Osteocyte (in vitro differentiated cells): ENCODE results near the gene C3orf62. TPM values are rescaled to one million over a fixed set of nuclear protein-coding genes. Genes with fewer than 3 reads are reported as not detected.

ENCODE experiments used
- DNase-seq: peaks from one replicate; pipeline ENCODE4 v3.0.0; 2021; ENCODE audit warnings: mixed read lengths; ENCODE audit not compliant: unreplicated experiment; ENCODE audit errors: extremely low spot score
- H3K27ac Mint-ChIP-seq: one replicate; pipeline ENCODE4 v1.8.0; 2021; ENCODE audit warnings: mild to moderate bottlenecking, mixed read lengths; ENCODE audit not compliant: unreplicated experiment
- H3K27me3 Mint-ChIP-seq: one replicate; pipeline ENCODE4 v1.8.0; 2021; ENCODE audit warnings: mixed read lengths; ENCODE audit not compliant: unreplicated experiment
- H3K36me3 Mint-ChIP-seq: one replicate; pipeline ENCODE4 v1.8.0; 2021; ENCODE audit warnings: mixed read lengths; ENCODE audit not compliant: unreplicated experiment
- H3K4me1 Mint-ChIP-seq: one replicate; pipeline ENCODE4 v1.8.0; 2021; ENCODE audit warnings: mixed read lengths; ENCODE audit not compliant: unreplicated experiment
- H3K4me3 Mint-ChIP-seq: one replicate; pipeline ENCODE4 v1.8.0; 2021; ENCODE audit warnings: mild to moderate bottlenecking, moderate library complexity, mixed read lengths; ENCODE audit not compliant: unreplicated experiment
- H3K9me3 Mint-ChIP-seq: one replicate; pipeline ENCODE4 v1.8.0; 2021; ENCODE audit warnings: mixed read lengths; ENCODE audit not compliant: unreplicated experiment
- total RNA-seq: library from RNA; stranded (reverse); gene quantifications from 2 replicates; pipeline ENCODE4 v1.2.1, GENCODE V29; 2021
- TF ChIP-seq, protein P1 (sequence below): fragments of 200-600 bp; sonication (generic); IDR thresholded peaks from 2 replicates; pipeline ENCODE4 v1.5.0; 2021; ENCODE audit warnings: antibody characterized with exemption, mild to moderate bottlenecking, moderate library complexity

Gene C3orf62
- total RNA-seq, 1 donor from 2014 or later = 9.4 TPM

- Mint-ChIP-seq H3K4me1 (no peaks in the 10 kb centered on the region), H3K36me3 (no peaks in the 10 kb centered on the region), H3K4me3 (no peak overlapping the region), H3K9me3 (no peaks in the 10 kb centered on the region), H3K27me3 (no peaks in the 10 kb centered on the region), H3K27ac (no peak overlapping the region)
- TF ChIP-seq, protein P1, sequence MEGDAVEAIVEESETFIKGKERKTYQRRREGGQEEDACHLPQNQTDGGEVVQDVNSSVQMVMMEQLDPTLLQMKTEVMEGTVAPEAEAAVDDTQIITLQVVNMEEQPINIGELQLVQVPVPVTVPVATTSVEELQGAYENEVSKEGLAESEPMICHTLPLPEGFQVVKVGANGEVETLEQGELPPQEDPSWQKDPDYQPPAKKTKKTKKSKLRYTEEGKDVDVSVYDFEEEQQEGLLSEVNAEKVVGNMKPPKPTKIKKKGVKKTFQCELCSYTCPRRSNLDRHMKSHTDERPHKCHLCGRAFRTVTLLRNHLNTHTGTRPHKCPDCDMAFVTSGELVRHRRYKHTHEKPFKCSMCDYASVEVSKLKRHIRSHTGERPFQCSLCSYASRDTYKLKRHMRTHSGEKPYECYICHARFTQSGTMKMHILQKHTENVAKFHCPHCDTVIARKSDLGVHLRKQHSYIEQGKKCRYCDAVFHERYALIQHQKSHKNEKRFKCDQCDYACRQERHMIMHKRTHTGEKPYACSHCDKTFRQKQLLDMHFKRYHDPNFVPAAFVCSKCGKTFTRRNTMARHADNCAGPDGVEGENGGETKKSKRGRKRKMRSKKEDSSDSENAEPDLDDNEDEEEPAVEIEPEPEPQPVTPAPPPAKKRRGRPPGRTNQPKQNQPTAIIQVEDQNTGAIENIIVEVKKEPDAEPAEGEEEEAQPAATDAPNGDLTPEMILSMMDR = no peak
- DNase-seq = no peak
Measured at GRCh38 chr3:49263159-49263889, 13.7 kb downstream of the C3orf62 start.

GRCh38 chr3:49260806-49261324, 16.2 kb downstream of the C3orf62 start:
- Mint-ChIP-seq H3K4me1 (no peaks in the 10 kb centered on the region), H3K9me3 (no peaks in the 10 kb centered on the region), H3K27ac (no peak overlapping the region), H3K27me3 (no peaks in the 10 kb centered on the region), H3K4me3 (no peak overlapping the region), H3K36me3 (no peaks in the 10 kb centered on the region)
- TF ChIP-seq, protein P1 = no peak
- no peak for DNase-seq

GRCh38 chr3:49257187-49257586, 19.8 kb downstream of the C3orf62 start:
- Mint-ChIP-seq H3K4me1 (no peaks in the 10 kb centered on the region), H3K4me3 (no peak overlapping the region), H3K36me3 (no peaks in the 10 kb centered on the region), H3K27ac (no peak overlapping the region), H3K9me3 (no peaks in the 10 kb centered on the region), H3K27me3 (no peaks in the 10 kb centered on the region)
- no peak for DNase-seq
- TF ChIP-seq, protein P1 = no peak

- H3K27ac Mint-ChIP-seq = no peak overlapping the region
Measured at GRCh38 chr3:49255718-49256511, 21.1 kb downstream of the C3orf62 start.

More at GRCh38 chr3:49255718-49256511, 21.1 kb downstream of the C3orf62 start:
- TF ChIP-seq, protein P1 = no peak
- H3K4me3 Mint-ChIP-seq = no peak overlapping the region
- H3K36me3 Mint-ChIP-seq = no peaks in the 10 kb centered on the region
- H3K27me3 Mint-ChIP-seq = no peaks in the 10 kb centered on the region
- no peaks in the 10 kb centered on the region for H3K4me1 Mint-ChIP-seq
- no peak for DNase-seq
- H3K9me3 Mint-ChIP-seq = no peaks in the 10 kb centered on the region
